GM19463 (cell line): Measurements from ENCODE around the gene CAMK2D.

ENCODE experiments used
- ATAC-seq: cut with Tn5 transposase; IDR thresholded peaks from one replicate; pipeline ENCODE4 v1.9.1; 2021; ENCODE audit warnings: mild to moderate bottlenecking, moderate library complexity; ENCODE audit not compliant: unreplicated experiment

CAMK2D gene

DNA sequence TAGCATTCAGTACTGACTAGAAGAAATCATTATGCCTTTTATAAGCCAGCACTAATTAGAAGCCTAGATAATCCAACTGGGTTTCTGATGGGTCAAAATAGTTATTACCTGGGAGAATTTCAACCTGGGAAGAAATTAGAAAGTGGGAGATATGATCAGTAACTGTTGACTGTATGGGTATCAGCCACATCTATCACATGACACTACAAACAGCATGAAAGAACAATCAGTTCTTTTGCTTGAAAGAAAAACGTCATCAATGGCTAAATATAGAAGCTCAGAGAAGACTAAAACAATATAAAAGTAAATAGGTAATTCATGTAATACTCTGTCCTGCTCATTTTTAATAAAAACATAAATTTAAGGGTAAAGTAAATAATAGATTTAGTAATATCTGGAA, 145.1 kb downstream of the CAMK2D start:
- no peak for ATAC-seq

DNA sequence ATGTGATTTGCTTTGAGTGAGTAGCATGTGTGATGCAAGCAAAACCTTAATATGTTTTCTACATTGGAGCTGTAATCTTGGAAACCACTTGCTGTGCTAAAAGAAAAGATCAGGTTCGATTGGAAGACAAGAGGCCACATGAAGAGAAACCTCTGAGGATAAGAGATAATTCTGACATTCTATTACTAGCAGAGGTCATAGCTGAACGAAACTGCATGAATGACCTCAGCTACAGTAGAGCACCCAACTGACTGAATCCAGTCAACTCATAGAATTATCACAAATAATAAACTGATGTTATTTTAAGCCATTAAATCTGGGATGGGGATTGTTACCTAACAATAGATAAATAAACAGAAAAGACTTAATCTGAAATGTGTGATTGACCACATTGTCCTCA, 147.1 kb downstream of the CAMK2D start:
- no peak for ATAC-seq

GRCh38 chr4:113613503-113613902, 148.0 kb downstream of the CAMK2D start:
- no peak for ATAC-seq

- ATAC-seq, result no peak
These were observed 151.0 kb downstream of the CAMK2D start for GRCh38 chr4:113610537-113610936.

- no peak for ATAC-seq
These were observed 153.5 kb downstream of the CAMK2D start for GRCh38 chr4:113607998-113608397.

GRCh38 chr4:113607147-113607720, 154.3 kb downstream of the CAMK2D start:
- ATAC-seq, result no peak

- no peak for ATAC-seq
These were observed 156.6 kb downstream of the CAMK2D start for GRCh38 chr4:113604955-113605354.

GRCh38 chr4:113603911-113604310, 157.6 kb downstream of the CAMK2D start:
- no peak for ATAC-seq

DNA sequence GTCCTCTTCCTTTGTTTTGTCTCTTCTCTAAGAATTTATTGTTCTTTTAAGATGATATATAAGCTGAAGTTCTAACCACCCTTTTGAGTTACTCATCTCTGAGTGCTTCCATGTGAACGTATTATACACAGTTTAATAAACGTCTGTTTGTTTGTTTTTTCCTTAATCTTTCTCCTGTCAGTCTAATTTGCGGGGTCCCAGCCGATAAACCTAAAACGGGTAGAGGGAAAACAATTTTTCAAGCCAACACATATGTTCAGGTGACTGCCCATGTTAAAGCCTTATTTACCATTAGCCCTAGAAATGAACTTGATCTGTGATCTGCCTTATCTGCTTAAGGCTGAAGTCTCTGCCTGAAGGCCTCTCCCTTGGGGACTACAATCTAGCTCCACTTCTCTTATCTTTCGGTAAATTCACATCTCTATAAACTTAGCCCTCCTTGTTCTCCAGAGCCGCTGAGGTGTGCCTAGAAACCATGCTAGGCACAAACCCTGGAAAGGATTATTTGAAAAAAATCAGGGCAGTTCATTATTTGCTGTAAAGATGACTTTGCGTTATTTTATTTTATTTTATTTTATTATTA, 158.8 kb downstream of the CAMK2D start:
- ATAC-seq, result no peak

- ATAC-seq, result no peak
These were observed 159.9 kb downstream of the CAMK2D start for GRCh38 chr4:113601636-113602035.

DNA sequence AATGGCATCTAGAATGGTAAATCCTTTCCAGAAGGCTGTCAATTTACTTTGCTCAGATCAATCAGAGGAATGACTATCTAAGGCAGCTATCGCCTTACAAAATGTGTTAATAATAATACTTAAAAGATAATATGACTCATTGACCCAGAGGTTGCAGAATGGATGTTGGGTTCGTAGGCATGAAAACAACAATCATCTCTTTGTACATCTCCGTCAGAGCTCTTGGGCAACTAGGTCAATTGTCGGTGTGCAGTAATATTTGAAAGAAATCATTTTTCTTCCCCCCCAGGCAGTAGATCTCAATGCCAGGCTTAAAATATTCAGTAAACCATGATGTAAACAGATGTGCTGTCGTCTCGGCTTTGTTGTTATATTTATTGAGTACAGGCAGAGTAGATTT, 165.1 kb downstream of the CAMK2D start:
- ATAC-seq, result no peak

GRCh38 chr4:113594231-113594556, 167.3 kb downstream of the CAMK2D start:
- ATAC-seq, result no peak

- no peak for ATAC-seq
These were observed 167.9 kb downstream of the CAMK2D start for GRCh38 chr4:113593400-113594230.

DNA sequence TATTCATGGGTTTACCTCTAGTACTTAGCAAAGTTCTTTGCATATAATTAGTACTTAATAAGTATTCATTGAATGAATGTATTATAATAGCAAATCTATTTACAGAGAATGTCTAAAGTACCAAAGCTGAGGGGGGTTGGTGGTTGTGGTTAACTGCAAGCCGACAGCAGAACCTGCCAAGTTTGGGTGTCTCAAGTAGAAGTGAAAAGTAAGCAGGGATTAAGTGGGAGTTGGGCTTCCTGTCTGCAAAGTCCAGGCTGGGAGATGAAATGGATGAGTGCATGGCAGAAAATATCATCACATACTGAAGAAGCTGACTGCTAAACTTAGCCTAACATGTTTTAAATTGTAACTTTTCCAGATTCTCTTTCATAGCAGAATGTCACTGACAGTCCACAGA, 169.6 kb downstream of the CAMK2D start:
- ATAC-seq, result no peak

GRCh38 chr4:113588895-113589668, 172.5 kb downstream of the CAMK2D start:
- peak; percentile 46 for ATAC-seq

DNA sequence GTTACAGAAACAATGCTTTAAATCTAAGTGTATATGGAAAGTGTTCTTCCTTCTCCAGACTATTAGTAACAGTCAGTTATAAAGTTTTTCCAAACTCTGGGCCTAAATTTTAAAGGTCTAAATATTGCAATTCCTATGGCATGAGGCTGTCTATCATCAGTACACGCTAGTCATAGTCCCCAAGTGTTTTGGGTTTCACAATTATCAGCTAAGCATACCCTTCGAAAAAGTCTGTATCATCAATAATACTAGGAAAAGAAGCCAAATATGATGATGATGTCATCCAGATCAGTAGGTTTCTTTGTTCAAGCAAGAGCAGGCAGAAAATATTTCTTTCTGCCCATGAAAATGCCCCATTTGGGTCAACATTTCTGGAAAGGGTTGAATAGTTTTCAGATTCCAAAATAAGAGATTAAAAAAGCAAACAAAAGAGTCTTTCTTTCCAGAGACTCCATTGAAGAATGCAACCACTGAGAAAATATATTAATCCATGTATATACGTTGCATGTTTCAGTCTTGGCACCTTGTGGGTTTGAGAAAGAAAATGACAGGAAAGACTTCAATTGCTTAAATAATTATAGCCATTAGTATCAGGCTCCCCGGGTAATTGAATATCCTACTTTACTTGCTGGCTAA, 173.8 kb downstream of the CAMK2D start:
- ATAC-seq, result no peak

DNA sequence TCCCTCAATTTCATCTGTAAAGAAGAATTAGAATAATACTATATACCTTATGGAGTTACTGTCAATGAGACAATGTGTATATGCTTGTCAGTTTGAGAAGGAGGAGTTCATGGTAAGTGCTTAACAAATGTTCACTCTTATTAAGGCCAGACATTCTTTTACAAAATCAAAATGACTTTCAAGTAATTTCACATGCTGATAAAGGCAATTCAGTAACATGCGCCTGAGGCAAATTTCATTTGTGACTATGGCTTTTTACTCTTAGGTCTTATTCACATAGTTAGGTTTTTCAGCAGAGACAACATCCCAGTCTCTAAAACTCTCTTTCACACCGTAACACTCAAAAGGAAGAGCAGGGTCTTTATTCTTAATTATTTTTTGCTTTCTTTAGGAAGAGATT, 174.4 kb downstream of the CAMK2D start:
- ATAC-seq, result no peak

GRCh38 chr4:113586072-113586471, 175.5 kb downstream of the CAMK2D start:
- ATAC-seq, result no peak

- ATAC-seq, result no peak
These were observed 177.0 kb downstream of the CAMK2D start for GRCh38 chr4:113584407-113585150.

DNA sequence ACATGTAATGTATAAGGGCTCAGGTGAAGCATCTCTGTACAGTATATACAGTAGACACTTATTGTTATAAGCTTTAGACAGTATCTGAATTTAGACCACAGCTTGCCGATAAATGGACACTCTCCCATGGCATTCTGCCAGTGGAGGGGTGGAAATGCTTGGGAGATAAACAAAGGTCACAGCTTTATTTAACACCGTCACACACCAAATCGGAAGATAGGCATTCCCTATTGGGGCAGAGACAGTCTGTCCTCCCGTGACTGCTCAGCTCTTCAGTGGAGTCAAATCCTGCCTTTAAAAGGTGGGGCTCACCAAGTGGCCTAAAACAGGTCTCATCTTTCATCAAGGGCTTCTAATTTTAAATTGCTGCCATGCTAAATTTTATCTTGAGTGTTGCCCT, 178.8 kb downstream of the CAMK2D start:
- ATAC-seq, result no peak
